Stomach (tissue), 19 donors: ENCODE results near the gene TINAGL1. TPM values are rescaled to one million over a fixed set of nuclear protein-coding genes. Genes with fewer than 3 reads are reported as not detected.

Experiments used
- DNase-seq, 2 donors: peaks; one replicate each; pipeline versions ENCODE4 v3.0.0 to v3.0.0-alpha.2; 2013 to 2019
- H3K27ac ChIP-seq, 5 donors: fragments of 200-600 bp in 4 of 5; sonication (generic) in 4 of 5; one replicate each; pipeline ENCODE4 v1.5.1; 2013 to 2019; ENCODE audit warnings: mild to moderate bottlenecking in 1 of 5, moderate library complexity in 1 of 5
- H3K27me3 ChIP-seq, 3 donors: fragments of 200-600 bp; sonication (generic); one replicate each; pipeline ENCODE4 v1.5.1; 2017 to 2019; ENCODE audit warnings: mixed run types in 1 of 3
- H3K36me3 ChIP-seq, 4 donors: fragments of 200-600 bp; sonication (generic); 1 replicate in 3 of 4; 2 replicates in 1 of 4; pipeline ENCODE4 v1.5.1; 2016 to 2019
- H3K4me1 ChIP-seq, 4 donors: fragments of 200-600 bp; sonication (generic); one replicate each; pipeline ENCODE4 v1.5.1; 2016 to 2019
- H3K4me3 ChIP-seq, 4 donors: fragments of 200-600 bp; sonication (generic) in 3 of 4; one replicate each; pipeline ENCODE4 v1.5.1; 2016 to 2019; ENCODE audit warnings: mild to moderate bottlenecking in 1 of 4
- H3K9me3 ChIP-seq, 4 donors: fragments of 200-600 bp; sonication (generic); one replicate each; pipeline ENCODE4 v1.5.1; 2016 to 2019
- CTCF ChIP-seq, 7 experiments: fragments of 450-650 bp in 4 of 7; fragments of 200-600 bp in 3 of 7; sonication (generic) in 3 of 7; IDR thresholded peaks; one replicate each; pipeline ENCODE4 v1.5.1; 2016 to 2019; ENCODE audit warnings: antibody characterized with exemption in 7 of 7, control low read depth in 2 of 7, mild to moderate bottlenecking in 1 of 7
- EP300 ChIP-seq: sonication (generic); formaldehyde crosslinking; IDR thresholded peaks from one replicate; pipeline ENCODE4 v1.6.1; 2017; ENCODE audit warnings: antibody characterized with exemption
- POLR2A ChIP-seq, 4 donors: fragments of 450-650 bp; IDR thresholded peaks; one replicate each; pipeline ENCODE4 v1.6.1; 2016; ENCODE audit warnings: antibody characterized with exemption in 4 of 4, control low read depth in 2 of 4, mild to moderate bottlenecking in 1 of 4, moderate library complexity in 1 of 4
- POLR2AphosphoS5 ChIP-seq, 3 donors: sonication (generic); formaldehyde crosslinking; IDR thresholded peaks; one replicate each; pipeline ENCODE4 v1.6.1; 2016; ENCODE audit warnings: antibody characterized with exemption in 3 of 3
- WGBS, 5 donors: extraction: QIAGEN DNeasy Blood & Tissue Kit in 3 of 5; methylation state at CpG; one replicate each; pipeline versions ENCODE4 v1.1.5 to v1.1.7; 2013 to 2018; 5-methylcytosine and 5-hydroxymethylcytosine counted together
- intact Hi-C: fragments of 100-400 bp; cut with DNase I; formaldehyde crosslinking; loops from one replicate; pipeline ENCODE4 v1.15.1; 2023; ENCODE audit warnings: low total_unique reads
- long read RNA-seq, 10 donors: transcript quantifications; one replicate each; lab custom pipeline, GENCODE V29; 2026
- polyA plus RNA-seq, 3 donors: library from polyadenylated mRNA; stranded (reverse); fragments of 200-250 nt; gene quantifications; one replicate each; pipeline ENCODE4 v1.2.3, GENCODE V29; 2013
- total RNA-seq, 5 donors: library from RNA; depleted of rRNA; stranded (reverse); fragments of >200 nt; gene quantifications; one replicate each; pipeline versions ENCODE4 v1.1.0 to v1.2.3, GENCODE V29; 2014 to 2016
- donor health status: healthy with polysubstance abuse.
- donor health status: Bipolar disorder and iron deficiency.
- donor health status: healthy.

The TINAGL1 gene
- 100 to 1,000 TPM in 4 of 5 donors, 10 to 100 TPM in 1; 88.1 to 691 (median 173) TPM for total RNA-seq
- 10 to 100 TPM; 17.9 to 43.8 (median 37.6) TPM for polyA plus RNA-seq
- long read RNA-seq, donor 1, transcript TINAGL1-201 (12 exons, 2,187 nt): major isoform, 5 of 6 reads
- long read RNA-seq, donor 1, partial matches to known transcripts: 0 of 6 reads
- long read RNA-seq, donor 1, other reads (novel, unspliced or antisense): 0 of 6 reads
- long read RNA-seq, donor 2, transcript TINAGL1-201 (12 exons, 2,187 nt): major isoform, 7 of 9 reads
- long read RNA-seq, donor 2, partial matches to known transcripts: 0 of 9 reads
- long read RNA-seq, donor 2, other reads (novel, unspliced or antisense): 0 of 9 reads
- long read RNA-seq, donor 3, partial matches to known transcripts: 13 of 16 reads
- long read RNA-seq, donor 3, other reads (novel, unspliced or antisense): 0 of 16 reads
- long read RNA-seq, donor 4: 0 reads
- long read RNA-seq, donor 5, transcript TINAGL1-201 (12 exons, 2,187 nt): major isoform, 10 of 65 reads
- long read RNA-seq, donor 5, partial matches to known transcripts: 55 of 65 reads
- long read RNA-seq, donor 5, other reads (novel, unspliced or antisense): 0 of 65 reads
- long read RNA-seq, donor 6: 0 reads
- long read RNA-seq, donor 7, transcript TINAGL1-205 (2 exons, 680 nt): major isoform, 7 of 106 reads
- long read RNA-seq, donor 7, transcript TINAGL1-201 (12 exons, 2,187 nt): major isoform, 7 of 106 reads
- long read RNA-seq, donor 7, partial matches to known transcripts: 92 of 106 reads
- long read RNA-seq, donor 7, other reads (novel, unspliced or antisense): 0 of 106 reads
- long read RNA-seq, donor 8, transcript TINAGL1-201 (12 exons, 2,187 nt): major isoform, 7 of 9 reads
- long read RNA-seq, donor 8, partial matches to known transcripts: 0 of 9 reads
- long read RNA-seq, donor 8, other reads (novel, unspliced or antisense): 0 of 9 reads
- long read RNA-seq, donor 9, partial matches to known transcripts: 0 of 4 reads
- long read RNA-seq, donor 9, other reads (novel, unspliced or antisense): 0 of 4 reads
- long read RNA-seq, donor 10, partial matches to known transcripts: 0 of 1 reads
- long read RNA-seq, donor 10, other reads (novel, unspliced or antisense): 0 of 1 reads

- peaks cover 0 to 12% (median 0%) of the 10 kb centered on the region in 3 donors for H3K27me3 ChIP-seq
- H3K4me3 ChIP-seq: peak within 1 kb of the TSS; percentile 62 to 67 (median 66)
- 1 to 12% (median 3%) methylated on average over 8 to 25 of the region's 25 CpGs for WGBS, 5 donors
- H3K4me1 ChIP-seq: peaks cover 58 to 69% (median 62%) of the 10 kb centered on the region in 4 donors
- H3K9me3 ChIP-seq: no peaks in the 10 kb centered on the region
- peak; percentile 91 to 94 for DNase-seq
- intact Hi-C loops: no loop called here
- TF ChIP-seq CTCF (IDR thresholded peaks at IDR 0.05): no peak
- peak in 2 of 4 donors; percentile 77 to 86 for TF ChIP-seq POLR2A (IDR thresholded peaks at IDR 0.05)
- TF ChIP-seq EP300: no peak
- peak; percentile 89 to 96 (median 95) for TF ChIP-seq POLR2AphosphoS5 (IDR thresholded peaks at IDR 0.05)
- no peaks in the 10 kb centered on the region for H3K36me3 ChIP-seq
- peak within 1 kb of the TSS; percentile 83 to 94 (median 92) for H3K27ac ChIP-seq
These were observed at the start of gene TINAGL1 for GRCh38 chr1:31576201-31576669. Gene TINAGL1 (plus strand): TSS chr1:31576515. CDS start chr1:31577149, 634 bp downstream.

- H3K36me3 ChIP-seq: no peaks in the 10 kb centered on the region
- H3K4me3 ChIP-seq: no peak overlapping the region
- no peak for TF ChIP-seq EP300
- no peak for TF ChIP-seq CTCF (IDR thresholded peaks at IDR 0.05)
- TF ChIP-seq POLR2AphosphoS5 (IDR thresholded peaks at IDR 0.05): no peak
- no peak for TF ChIP-seq POLR2A (IDR thresholded peaks at IDR 0.05)
- H3K27ac ChIP-seq: no peak overlapping the region
- intact Hi-C loops: no loop called here
- DNase-seq: no peak
- no peaks in the 10 kb centered on the region for H3K27me3 ChIP-seq
- no peaks in the 10 kb centered on the region for H3K9me3 ChIP-seq
- 44 to 60% (median 48%) methylated on average over 4 of the region's 4 CpGs for WGBS, 5 donors
- no peaks in the 10 kb centered on the region for H3K4me1 ChIP-seq
These were observed 46.2 kb upstream of the TINAGL1 start for GRCh38 chr1:31529999-31530684.

GRCh38 chr1:31531177-31531999 lies 44.9 kb upstream of the TINAGL1 start:
- Histone ChIP-seq H3K36me3 (no peaks in the 10 kb centered on the region), H3K27me3 (no peaks in the 10 kb centered on the region), H3K4me1 (no peaks in the 10 kb centered on the region), H3K4me3 (no peak overlapping the region), H3K9me3 (no peaks in the 10 kb centered on the region), H3K27ac (no peak overlapping the region)
- WGBS, 5 donors: 60 to 78% (median 68%) methylated on average over 10 of the region's 10 CpGs
- TF ChIP-seq CTCF (IDR thresholded peaks at IDR 0.05) (no peak), EP300 (no peak), POLR2A (IDR thresholded peaks at IDR 0.05) (no peak), POLR2AphosphoS5 (IDR thresholded peaks at IDR 0.05) (no peak)
- peak in 1 of 2 donors; percentile 75 for DNase-seq
- intact Hi-C loops: no loop called here
